ENCODE measurements around the gene SLC38A4. TPM values are rescaled to one million over a fixed set of nuclear protein-coding genes. Genes with fewer than 3 reads are reported as not detected.

SLC38A4 gene
- total and polyA plus RNA-seq, 7 experiments from 2014 or later: not detected

GRCh38 chr12:46725332-46725731 lies 100.5 kb downstream of the SLC38A4 start:
- Histone ChIP-seq H3K9me3 (ENCODE audit: control insufficient read depth in 2 of 3, low read length in 3 of 3) (no peaks in the 10 kb centered on the region), H3K27me3 (ENCODE audit: control insufficient read depth in 2 of 2, insufficient read depth in 2 of 2, low read length in 2 of 2) (no peaks in the 10 kb centered on the region), H3K4me1 (ENCODE audit: control insufficient read depth in 2 of 2, insufficient read depth in 2 of 2, low read length in 2 of 2) (no peaks in the 10 kb centered on the region), H3K4me3 (ENCODE audit: low read length) (no peak overlapping the region), H3K36me3 (ENCODE audit: control insufficient read depth in 2 of 3, insufficient read depth in 3 of 3, low read length in 3 of 3) (no peaks in the 10 kb centered on the region), H3K27ac (ENCODE audit: low read depth, low read length) (no peak overlapping the region)
- Mint-ChIP-seq H3K36me3 (peaks cover 0 to 3% (median 2%) of the 10 kb centered on the region in 5 donors), H3K4me3 (peak overlapping the region in 1 of 10 donors; percentile 1), H3K4me1 (peaks cover 5 to 8% (median 6%) of the 10 kb centered on the region in 7 donors), H3K27me3 (peaks cover 0 to 5% (median 0%) of the 10 kb centered on the region in 5 donors), H3K27ac (no peak overlapping the region), H3K9me3 (peaks cover 0 to 6% (median 0%) of the 10 kb centered on the region in 11 donors)
- no peak for DNase-seq
- no peak for ATAC-seq
- CTCF ChIA-PET: no interaction called here
- intact Hi-C loops (cut with micrococcal nuclease): no loop called here
- POLR2A ChIA-PET: no interaction called here

DNA sequence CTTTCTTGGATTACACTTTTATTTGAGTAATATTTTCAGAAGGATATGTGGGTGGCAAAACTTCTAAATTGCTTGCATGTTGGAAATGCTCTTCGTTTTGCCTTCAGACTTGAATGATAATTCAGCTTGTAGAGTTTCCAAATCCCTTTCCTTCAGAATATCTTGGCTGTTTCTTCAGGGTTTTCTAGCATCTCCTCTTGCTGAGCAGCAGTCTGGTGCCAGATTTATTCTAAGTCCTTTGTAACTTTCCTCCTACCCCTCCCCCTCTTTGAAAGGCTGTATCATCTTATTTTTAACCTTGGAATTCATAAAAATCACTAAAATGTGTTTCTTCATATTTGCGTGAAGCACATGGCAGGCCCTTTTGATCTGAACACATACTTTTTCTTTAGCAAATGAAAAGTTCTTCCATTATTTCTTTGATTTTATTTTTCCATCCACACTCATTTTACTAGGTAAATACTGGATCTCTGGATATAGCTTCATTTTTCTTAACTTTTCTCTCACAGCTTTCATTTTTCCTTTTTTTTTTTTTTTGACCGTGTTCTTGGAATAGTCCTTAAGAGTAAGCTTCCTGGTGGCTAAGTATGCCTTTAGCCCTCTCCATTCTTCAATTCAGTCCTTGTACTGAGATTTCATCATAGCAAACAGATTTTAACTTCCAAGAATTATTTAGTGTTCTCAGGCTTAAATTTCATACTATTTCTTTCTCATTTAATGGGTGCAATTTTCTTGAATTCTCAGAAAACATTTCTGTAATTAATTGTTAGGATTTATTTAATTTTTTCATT lies 102.0 kb downstream of the SLC38A4 start:
- Histone ChIP-seq H3K4me1 (ENCODE audit: control insufficient read depth in 2 of 2, insufficient read depth in 2 of 2, low read length in 2 of 2) (no peaks in the 10 kb centered on the region), H3K9me3 (ENCODE audit: control insufficient read depth in 2 of 3, low read length in 3 of 3) (no peaks in the 10 kb centered on the region), H3K27ac (ENCODE audit: low read depth, low read length) (no peak overlapping the region), H3K36me3 (ENCODE audit: control insufficient read depth in 2 of 3, insufficient read depth in 3 of 3, low read length in 3 of 3) (no peaks in the 10 kb centered on the region), H3K27me3 (ENCODE audit: control insufficient read depth in 2 of 2, insufficient read depth in 2 of 2, low read length in 2 of 2) (no peaks in the 10 kb centered on the region), H3K4me3 (ENCODE audit: low read length) (no peak overlapping the region)
- POLR2A ChIA-PET: interaction anchor here (0.7 kb wide), 1 partner anchor 1767 kb away, joined by 3 read pairs; no protein-coding TSS in a partner anchor
- H3K9me3 Mint-ChIP-seq: peaks cover 0 to 7% (median 0%) of the 10 kb centered on the region in 11 donors
- H3K27me3 Mint-ChIP-seq: peaks cover 0 to 5% (median 0%) of the 10 kb centered on the region in 5 donors
- H3K4me3 Mint-ChIP-seq: no peak overlapping the region
- peaks cover 0 to 4% (median 0%) of the 10 kb centered on the region in 5 donors for H3K36me3 Mint-ChIP-seq
- intact Hi-C loops (cut with micrococcal nuclease): no loop called here
- CTCF ChIA-PET: no interaction called here
- DNase-seq: no peak
- ATAC-seq: no peak
- H3K4me1 Mint-ChIP-seq: peaks cover 5 to 8% (median 6%) of the 10 kb centered on the region in 7 donors
- no peak overlapping the region for H3K27ac Mint-ChIP-seq

DNA sequence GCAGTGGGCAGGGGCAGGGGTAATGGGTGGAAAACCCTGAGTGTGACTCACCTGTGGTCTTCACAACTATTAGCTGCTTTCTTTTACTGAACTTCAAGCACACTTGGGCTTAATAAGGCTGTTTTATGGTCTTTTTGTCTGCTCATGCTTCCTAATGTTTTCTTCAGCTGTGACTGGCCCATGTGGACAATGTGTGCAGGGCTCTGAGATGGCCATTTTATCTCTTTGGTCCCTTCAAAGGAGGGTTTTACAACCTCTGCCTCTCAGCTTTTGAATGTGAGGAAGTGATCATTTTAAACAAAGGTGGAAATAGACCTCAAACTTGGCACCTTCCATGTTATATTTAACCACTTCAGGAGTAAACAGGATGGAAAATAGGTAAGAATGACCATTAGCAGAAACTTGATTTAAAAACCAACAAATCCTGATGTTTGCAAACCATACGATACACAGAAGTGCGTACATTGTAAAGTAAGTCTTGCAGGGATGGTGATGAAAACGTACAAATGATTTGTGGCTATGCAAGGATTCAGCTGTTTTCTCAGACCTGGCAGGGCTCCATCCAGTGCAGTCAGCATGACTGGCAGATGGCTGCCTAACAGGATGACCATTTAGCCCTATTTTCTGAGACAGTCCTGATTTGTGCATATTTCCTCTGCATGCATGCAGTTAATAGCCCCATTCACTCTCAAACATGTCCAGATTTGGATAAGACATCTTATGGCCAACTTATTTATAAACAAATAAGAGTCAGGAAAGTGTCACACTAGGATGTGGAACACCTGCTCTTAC lies 103.2 kb downstream of the SLC38A4 start:
- Histone ChIP-seq H3K9me3 (ENCODE audit: control insufficient read depth in 2 of 3, low read length in 3 of 3) (no peaks in the 10 kb centered on the region), H3K27me3 (ENCODE audit: control insufficient read depth in 2 of 2, insufficient read depth in 2 of 2, low read length in 2 of 2) (no peaks in the 10 kb centered on the region), H3K36me3 (ENCODE audit: control insufficient read depth in 2 of 3, insufficient read depth in 3 of 3, low read length in 3 of 3) (no peaks in the 10 kb centered on the region), H3K27ac (ENCODE audit: low read depth, low read length) (no peak overlapping the region), H3K4me3 (ENCODE audit: low read length) (no peak overlapping the region), H3K4me1 (ENCODE audit: control insufficient read depth in 2 of 2, insufficient read depth in 2 of 2, low read length in 2 of 2) (no peaks in the 10 kb centered on the region)
- Mint-ChIP-seq H3K27me3 (peaks cover 0 to 5% (median 0%) of the 10 kb centered on the region in 5 donors), H3K9me3 (peaks cover 0 to 7% (median 0%) of the 10 kb centered on the region in 11 donors), H3K27ac (peak overlapping the region in 1 of 9 donors; percentile 12), H3K36me3 (peaks cover 0 to 4% (median 0%) of the 10 kb centered on the region in 5 donors), H3K4me1 (peaks cover 5 to 8% (median 6%) of the 10 kb centered on the region in 7 donors), H3K4me3 (no peak overlapping the region)
- ATAC-seq: no peak
- intact Hi-C loops (cut with micrococcal nuclease): no loop called here
- POLR2A ChIA-PET: no interaction called here
- CTCF ChIA-PET: no interaction called here
- no peak for DNase-seq

DNA sequence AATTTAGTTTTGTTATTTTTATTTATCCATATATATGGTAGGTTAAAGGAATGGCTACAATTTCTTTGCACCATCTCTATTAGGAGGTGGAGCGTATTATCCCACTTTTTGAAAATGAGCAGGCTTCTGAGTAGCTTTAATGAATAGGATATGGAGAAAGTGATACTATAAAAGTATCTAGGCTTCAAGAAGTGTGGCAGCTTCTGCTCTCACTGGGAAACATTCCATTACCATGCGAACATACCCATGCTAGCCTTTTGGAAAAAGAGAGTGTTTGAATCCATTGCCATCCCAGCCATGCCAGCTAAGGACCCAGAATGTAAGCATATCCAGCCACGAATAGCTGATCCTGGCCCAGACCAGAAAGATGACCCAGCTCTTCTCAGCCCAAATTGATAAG lies 107.3 kb downstream of the SLC38A4 start:
- no peaks in the 10 kb centered on the region for H3K36me3 ChIP-seq (ENCODE audit: control insufficient read depth in 2 of 3, insufficient read depth in 3 of 3, low read length in 3 of 3)
- H3K4me3 Mint-ChIP-seq: no peak overlapping the region
- no peaks in the 10 kb centered on the region for H3K27me3 ChIP-seq (ENCODE audit: control insufficient read depth in 2 of 2, insufficient read depth in 2 of 2, low read length in 2 of 2)
- DNase-seq (no peak), ATAC-seq (no peak)
- H3K36me3 Mint-ChIP-seq: peaks cover 0 to 18% (median 6%) of the 10 kb centered on the region in 5 donors
- POLR2A ChIA-PET: no interaction called here
- intact Hi-C loops (cut with micrococcal nuclease): no loop called here
- no peak overlapping the region for H3K27ac ChIP-seq (ENCODE audit: low read depth, low read length)
- CTCF ChIA-PET: no interaction called here
- peaks cover 0 to 5% (median 0%) of the 10 kb centered on the region in 5 donors for H3K27me3 Mint-ChIP-seq
- peaks cover 0 to 21% (median 4%) of the 10 kb centered on the region in 11 donors for H3K9me3 Mint-ChIP-seq
- no peaks in the 10 kb centered on the region for H3K9me3 ChIP-seq (ENCODE audit: control insufficient read depth in 2 of 3, low read length in 3 of 3)
- H3K27ac Mint-ChIP-seq: no peak overlapping the region
- H3K4me3 ChIP-seq (ENCODE audit: low read length): no peak overlapping the region
- no peaks in the 10 kb centered on the region for H3K4me1 ChIP-seq (ENCODE audit: control insufficient read depth in 2 of 2, insufficient read depth in 2 of 2, low read length in 2 of 2)
- no peaks in the 10 kb centered on the region for H3K4me1 Mint-ChIP-seq

DNA sequence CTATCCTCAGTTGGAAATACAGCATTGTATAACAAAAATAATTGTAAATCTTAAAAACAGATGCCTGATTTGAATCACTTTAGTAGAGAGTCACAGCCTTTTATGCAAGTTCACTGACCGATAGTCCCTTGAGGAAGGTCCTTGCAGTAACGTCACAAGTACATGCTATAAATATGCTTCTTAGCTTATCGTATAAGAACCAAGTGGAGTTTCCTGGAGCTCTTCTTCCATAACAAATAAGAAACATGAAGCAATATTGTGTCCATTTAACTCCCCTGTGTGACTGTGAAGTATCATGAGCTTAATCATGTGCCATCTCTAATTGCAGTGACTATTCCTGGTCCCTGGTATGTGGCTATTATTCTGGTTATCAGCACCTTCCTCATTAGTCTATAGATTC lies 107.9 kb downstream of the SLC38A4 start:
- H3K27me3 Mint-ChIP-seq: peaks cover 0 to 5% (median 3%) of the 10 kb centered on the region in 5 donors
- H3K9me3 Mint-ChIP-seq: peaks cover 0 to 21% (median 4%) of the 10 kb centered on the region in 11 donors
- H3K36me3 Mint-ChIP-seq: peaks cover 0 to 23% (median 6%) of the 10 kb centered on the region in 5 donors
- H3K4me3 Mint-ChIP-seq: no peak overlapping the region
- H3K4me1 Mint-ChIP-seq: no peaks in the 10 kb centered on the region
- H3K36me3 ChIP-seq (ENCODE audit: control insufficient read depth in 2 of 3, insufficient read depth in 3 of 3, low read length in 3 of 3): no peaks in the 10 kb centered on the region
- intact Hi-C loops (cut with micrococcal nuclease): no loop called here
- H3K4me1 ChIP-seq (ENCODE audit: control insufficient read depth in 2 of 2, insufficient read depth in 2 of 2, low read length in 2 of 2): no peaks in the 10 kb centered on the region
- POLR2A ChIA-PET: no interaction called here
- DNase-seq (no peak), ATAC-seq (no peak)
- H3K9me3 ChIP-seq (ENCODE audit: control insufficient read depth in 2 of 3, low read length in 3 of 3): no peaks in the 10 kb centered on the region
- CTCF ChIA-PET: no interaction called here
- H3K4me3 ChIP-seq (ENCODE audit: low read length): no peak overlapping the region
- no peak overlapping the region for H3K27ac Mint-ChIP-seq
- no peaks in the 10 kb centered on the region for H3K27me3 ChIP-seq (ENCODE audit: control insufficient read depth in 2 of 2, insufficient read depth in 2 of 2, low read length in 2 of 2)
- no peak overlapping the region for H3K27ac ChIP-seq (ENCODE audit: low read depth, low read length)

DNA sequence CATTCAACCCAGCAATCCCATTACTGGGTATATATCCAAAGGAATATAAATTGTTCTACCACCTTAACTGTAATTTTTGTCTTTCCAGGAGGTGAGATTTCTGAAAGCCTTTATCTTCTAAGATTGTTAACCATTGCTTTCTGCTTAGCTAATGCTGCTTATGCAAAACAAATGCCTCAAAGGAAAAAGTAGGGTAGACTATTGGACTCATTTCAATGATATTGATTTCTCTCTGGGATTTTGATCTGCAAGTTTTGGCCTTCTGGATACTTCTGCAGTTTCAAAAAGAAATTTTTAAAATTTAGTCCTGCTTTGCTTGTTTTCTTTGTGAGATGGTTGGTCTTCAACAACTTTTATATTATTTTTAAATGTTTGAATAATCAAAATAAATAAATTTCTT lies 108.6 kb downstream of the SLC38A4 start:
- H3K36me3 ChIP-seq (ENCODE audit: control insufficient read depth in 2 of 3, insufficient read depth in 3 of 3, low read length in 3 of 3): no peaks in the 10 kb centered on the region
- peaks cover 0 to 23% (median 6%) of the 10 kb centered on the region in 5 donors for H3K36me3 Mint-ChIP-seq

More for the DNA sequence above, 108.6 kb downstream of the SLC38A4 start:
- no peak for ATAC-seq
- Mint-ChIP-seq H3K4me1 (no peaks in the 10 kb centered on the region), H3K27ac (no peak overlapping the region), H3K27me3 (peaks cover 0 to 5% (median 3%) of the 10 kb centered on the region in 5 donors), H3K9me3 (peaks cover 0 to 21% (median 4%) of the 10 kb centered on the region in 11 donors), H3K4me3 (no peak overlapping the region)
- Histone ChIP-seq H3K9me3 (ENCODE audit: control insufficient read depth in 2 of 3, low read length in 3 of 3) (no peaks in the 10 kb centered on the region), H3K27me3 (ENCODE audit: control insufficient read depth in 2 of 2, insufficient read depth in 2 of 2, low read length in 2 of 2) (no peaks in the 10 kb centered on the region), H3K4me3 (ENCODE audit: low read length) (no peak overlapping the region), H3K27ac (ENCODE audit: low read depth, low read length) (no peak overlapping the region), H3K4me1 (ENCODE audit: control insufficient read depth in 2 of 2, insufficient read depth in 2 of 2, low read length in 2 of 2) (no peaks in the 10 kb centered on the region)
- CTCF ChIA-PET: no interaction called here
- no peak for DNase-seq
- intact Hi-C loops (cut with micrococcal nuclease): no loop called here
- POLR2A ChIA-PET: no interaction called here

Measured in naive thymus-derived CD4-positive, alpha-beta T cell (primary cell).